GM19397 (cell line): Measurements from ENCODE around the gene ALS2.
"Not testable (repeated sequence)": the region's sequence is repeated elsewhere in the genome, so short reads cannot be mapped to it uniquely, and the experiment has no call there.

Source experiments
- ATAC-seq: cut with Tn5 transposase; IDR thresholded peaks from one replicate; pipeline ENCODE4 v1.9.1; 2021; ENCODE audit warnings: mild to moderate bottlenecking, moderate library complexity; ENCODE audit not compliant: unreplicated experiment

Gene ALS2

DNA sequence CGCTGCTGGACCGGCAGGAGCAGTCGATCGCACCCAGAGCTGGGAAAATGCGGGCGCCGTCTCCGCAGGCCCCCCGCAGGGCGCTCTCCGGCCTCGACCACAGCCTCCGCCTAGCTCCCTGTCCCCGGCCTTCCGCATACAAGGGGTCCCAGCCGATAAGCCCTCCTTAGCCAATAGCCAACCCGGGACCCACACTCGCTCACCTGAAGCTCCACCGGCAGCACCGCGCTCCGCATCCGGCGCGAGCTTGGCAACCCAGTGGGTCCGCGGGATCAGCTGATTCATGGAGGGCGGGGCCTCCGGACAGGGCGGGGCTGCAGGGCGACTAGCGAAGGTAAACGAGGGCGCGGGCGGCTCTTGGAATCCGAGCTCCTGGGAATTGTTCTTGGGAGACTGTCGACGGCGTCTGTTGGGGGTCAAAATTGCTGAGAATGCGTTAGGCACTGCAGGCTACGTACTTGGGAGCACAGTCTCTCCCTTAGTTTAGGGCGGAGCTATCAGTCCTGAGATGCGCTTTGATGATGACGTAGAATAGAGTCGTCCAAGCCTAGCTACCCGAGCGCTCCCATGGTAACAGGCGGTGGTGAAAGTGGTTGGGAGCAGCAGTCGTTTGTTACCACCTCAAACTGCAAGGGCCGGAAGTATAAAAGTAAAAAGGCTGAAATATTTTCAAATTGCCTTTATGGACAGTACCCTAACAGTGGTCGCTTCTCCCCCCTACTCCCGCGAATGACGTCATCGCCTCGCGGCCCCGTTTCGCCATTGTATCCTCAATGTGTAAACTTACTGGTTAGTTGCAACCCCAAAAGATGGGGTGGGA lies at the start of gene ALS2:
Gene ALS2, minus strand, starts transcription at position 260 of the 820 bp plus-strand sequence. CDS start 12,048 bp downstream, outside the sequence.
- peak; percentile 93 for ATAC-seq

DNA sequence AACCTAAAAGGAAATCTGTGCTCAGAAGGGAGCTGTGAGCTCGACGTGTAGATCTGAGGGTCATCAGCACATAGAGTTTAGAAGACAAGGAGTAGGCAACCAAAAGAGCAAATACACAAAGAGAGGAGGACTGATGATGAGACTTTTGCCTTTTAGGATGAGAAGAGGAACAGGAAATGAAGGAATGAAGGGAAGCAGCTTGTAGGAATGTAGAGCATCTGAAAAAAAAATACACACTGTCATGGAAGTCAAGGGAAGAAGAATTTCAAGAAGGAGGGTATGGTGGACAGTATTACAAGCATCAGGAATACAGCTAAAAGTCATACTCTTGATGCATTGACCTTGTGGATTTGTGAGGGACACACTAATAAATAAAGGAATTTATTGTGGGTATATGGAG lies 47.5 kb upstream of the ALS2 start:
- ATAC-seq = no peak

DNA sequence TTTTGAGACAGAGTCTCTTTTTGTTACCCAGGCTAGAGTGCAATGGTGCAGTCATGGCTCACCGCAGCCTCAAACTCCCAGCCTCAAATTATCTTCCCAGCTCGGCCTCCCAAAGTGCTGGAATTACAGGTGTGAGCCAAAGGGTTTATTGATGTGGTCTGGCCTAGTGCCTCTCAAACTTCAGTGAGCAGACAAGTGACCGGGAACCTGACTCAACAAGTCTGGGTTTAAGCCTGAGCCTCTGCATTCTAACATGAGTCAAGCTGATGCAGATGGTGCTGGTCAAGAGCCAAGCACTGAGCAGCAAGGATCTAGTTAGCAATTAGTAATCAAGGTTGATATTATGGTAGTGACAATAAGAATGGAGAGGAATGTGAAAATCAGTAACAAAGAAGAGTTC lies 46.9 kb upstream of the ALS2 start:
- ATAC-seq = no peak

DNA sequence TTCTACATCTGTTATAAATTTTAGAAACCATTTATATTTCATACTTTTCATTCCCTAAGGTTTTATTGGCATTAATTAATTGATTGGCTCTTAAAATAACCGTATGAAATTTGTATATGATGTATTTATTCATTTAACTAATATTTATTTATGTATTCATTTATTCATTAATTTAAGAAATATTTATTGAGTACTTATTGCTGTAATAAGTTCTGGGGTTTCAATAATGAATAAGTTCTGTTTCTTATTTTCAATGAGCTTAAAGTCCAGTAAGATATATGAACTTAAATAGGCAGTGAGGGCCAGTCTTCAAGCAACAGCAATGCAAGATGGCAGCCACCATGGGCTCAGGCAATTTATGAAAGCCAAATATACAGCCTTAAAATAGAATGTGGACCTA lies 43.5 kb upstream of the ALS2 start:
- ATAC-seq = no peak

DNA sequence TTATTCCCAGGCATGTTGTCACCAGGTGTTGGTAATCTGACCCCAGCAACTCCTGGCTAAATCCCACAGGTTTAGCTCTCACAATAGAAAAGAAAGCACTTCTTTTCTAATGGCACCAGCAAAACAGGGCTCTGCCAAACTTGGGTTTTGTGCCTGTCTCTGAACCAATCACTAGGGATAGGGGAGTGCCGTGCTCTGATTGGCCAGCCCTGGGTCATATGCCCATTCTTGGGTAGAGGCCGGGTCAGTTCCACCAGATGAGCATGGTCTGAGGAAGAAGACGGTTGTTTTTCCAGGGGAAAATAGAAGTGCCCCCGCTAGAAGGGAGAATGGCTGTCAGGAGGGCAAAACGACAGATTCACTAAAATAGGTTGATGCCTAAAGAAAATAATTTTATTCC lies 40.3 kb upstream of the ALS2 start:
- ATAC-seq = no peak

DNA sequence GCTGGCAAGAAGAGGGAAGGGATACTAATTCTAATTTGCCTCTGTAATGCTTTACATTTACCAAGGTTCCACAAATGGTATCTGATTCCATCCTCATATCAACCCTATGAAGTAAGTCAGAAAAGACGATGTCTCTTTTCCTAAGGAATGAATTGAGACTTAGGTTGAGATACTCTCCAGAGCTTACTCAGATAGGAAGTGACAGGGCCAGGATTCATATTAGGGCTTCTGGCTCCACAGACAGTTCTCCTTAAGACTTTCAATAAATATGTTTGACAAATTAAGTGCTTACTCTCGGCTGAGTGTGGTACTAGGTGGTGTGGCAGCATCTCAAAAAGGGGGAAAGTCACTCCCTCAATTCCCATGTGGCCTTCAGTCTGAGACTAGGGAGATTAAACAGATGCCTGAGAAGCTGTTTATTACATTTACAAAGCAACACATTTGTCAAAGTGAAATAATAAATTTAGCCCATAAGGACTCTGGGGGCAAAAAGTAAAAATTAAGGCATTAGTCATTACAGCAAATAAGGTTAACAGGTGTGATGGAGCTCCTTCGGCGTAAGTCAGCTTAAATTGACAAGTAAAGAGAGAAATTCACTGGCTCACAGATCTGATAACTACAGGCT lies 39.8 kb upstream of the ALS2 start:
- no peak for ATAC-seq

DNA sequence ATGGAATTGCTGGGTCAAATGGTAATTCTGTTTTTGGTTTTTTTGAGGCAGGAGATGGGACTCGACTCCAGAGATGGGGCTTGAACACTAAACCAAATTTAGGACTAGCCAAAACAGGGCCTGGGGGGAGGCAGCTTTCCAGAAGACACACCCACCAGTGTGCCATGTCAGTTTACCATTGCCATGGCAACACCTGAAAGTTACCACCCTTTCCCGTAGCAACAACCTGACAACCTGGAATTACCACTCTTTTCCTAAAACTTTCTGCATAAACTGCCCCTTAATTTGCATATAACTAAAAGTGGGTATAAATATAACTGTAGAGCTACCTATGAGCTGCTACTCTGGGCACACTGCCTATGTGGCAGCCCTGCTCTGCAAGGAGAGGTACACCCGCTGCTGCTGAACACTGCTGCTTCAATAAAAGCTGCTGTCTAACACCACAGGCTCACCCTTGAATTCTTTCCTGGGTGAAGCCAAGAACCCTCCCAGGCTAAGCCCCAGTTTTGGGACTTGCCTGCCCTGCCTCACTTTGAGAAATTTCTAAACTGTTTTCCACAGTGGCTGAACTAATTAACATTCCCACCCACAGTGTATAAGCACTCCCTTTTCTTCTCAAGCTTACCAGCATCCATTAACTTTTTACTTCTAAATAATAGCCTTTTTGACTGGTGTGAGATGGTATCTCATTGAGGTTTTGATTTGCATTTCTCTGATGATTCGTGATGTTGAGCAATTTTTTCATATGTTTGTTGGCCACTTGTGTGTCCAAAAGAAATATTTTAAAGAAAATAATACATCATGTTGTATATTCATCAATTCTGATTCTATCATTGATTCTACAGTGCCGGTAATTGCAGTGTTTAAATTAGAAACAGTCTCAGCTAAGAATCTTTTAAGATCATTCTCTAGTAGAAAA lies 36.2 kb upstream of the ALS2 start:
- no peak for ATAC-seq

DNA sequence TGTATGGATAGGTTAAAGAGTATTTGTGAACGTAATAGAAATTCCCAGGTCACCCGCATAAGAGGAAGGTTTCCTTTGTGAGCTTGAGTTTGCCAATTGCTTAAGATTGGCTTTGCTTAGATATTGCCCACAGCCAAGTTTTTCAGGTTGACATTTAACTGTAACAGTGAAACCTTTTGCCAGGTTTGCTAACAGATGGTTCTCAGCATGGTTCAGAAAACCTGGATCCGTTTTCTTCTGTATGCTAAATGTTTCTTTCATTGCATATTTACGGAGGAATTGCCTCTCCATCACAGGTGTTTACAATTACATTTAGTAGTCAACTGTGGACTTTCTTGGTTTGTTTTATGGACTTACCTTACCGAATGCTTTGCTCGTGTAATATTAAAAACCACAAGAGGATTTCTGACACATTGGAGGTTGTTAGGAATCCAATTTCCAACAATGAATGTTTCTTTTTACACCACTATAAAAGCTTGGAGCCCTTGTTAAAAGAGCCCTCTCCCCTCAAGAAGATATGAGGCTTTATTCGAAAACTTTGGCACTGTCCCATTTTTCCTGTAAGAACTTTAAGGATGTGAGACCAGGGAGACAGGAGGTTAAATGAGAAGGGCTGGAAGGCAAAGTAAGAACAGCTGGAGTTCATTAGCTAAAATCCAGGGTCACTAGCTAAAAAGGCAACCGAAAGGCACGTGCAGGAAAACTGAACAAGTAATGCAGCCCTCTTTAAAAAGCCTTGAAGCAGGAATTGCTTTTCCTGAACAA lies 33.4 kb upstream of the ALS2 start:
- ATAC-seq = no peak

DNA sequence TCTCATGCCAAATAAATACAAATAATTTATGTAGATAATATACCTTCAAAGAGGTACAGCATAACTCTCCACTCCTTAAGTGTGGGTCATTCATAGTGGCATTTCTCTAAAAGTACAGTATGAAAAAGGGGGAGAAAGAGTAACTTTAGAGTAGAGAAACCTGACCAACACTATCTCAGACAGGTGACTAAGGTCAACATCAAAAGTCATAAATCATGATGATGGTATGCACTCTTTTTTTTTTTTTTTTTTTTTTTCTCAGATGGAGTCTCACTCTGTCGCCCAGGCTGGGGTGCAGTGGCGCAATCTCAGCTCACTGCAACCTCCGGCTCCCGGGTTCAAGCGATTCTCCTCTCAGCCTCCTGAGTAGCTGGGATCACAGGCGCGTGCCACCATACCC lies 29.9 kb upstream of the ALS2 start:
- ATAC-seq = not testable (repeated sequence)

DNA sequence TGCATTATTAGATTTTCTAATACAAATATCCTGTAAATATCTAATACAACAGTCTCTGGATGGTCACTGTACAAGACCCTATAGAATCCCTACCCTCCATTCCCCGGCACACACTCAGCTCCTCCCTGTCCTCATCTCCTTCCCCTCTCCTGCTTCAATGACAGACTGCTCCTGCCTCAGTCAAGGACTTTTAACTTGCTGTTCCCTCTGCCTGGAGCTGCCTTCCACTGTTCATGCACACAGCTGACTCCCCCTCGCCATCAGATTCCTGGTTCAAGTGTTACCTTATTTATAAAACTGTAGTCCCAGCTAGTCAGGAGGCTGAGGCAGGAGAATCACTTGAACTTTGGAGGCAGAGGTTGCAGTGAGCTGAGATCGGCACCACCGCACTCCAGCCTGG lies 28.9 kb upstream of the ALS2 start:
- no peak for ATAC-seq

DNA sequence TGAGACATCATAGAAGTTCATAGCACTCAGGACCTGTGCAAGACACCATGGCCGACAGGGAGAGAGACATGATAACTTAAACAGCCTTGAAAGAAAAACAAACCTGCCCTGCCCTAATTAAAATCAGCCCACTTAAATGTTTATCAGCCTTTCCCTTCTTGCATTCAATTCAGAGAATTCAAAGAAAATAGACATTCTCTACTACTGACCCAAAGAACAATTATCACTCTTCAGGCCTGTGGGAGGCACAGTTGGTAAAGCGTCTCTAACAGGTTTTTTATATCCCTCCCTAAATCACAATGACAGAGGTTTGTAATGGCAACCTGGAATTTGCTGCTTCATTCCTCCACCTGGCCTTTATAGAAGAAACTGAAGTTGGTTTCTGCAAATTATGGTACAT lies 27.3 kb upstream of the ALS2 start:
- no peak for ATAC-seq

DNA sequence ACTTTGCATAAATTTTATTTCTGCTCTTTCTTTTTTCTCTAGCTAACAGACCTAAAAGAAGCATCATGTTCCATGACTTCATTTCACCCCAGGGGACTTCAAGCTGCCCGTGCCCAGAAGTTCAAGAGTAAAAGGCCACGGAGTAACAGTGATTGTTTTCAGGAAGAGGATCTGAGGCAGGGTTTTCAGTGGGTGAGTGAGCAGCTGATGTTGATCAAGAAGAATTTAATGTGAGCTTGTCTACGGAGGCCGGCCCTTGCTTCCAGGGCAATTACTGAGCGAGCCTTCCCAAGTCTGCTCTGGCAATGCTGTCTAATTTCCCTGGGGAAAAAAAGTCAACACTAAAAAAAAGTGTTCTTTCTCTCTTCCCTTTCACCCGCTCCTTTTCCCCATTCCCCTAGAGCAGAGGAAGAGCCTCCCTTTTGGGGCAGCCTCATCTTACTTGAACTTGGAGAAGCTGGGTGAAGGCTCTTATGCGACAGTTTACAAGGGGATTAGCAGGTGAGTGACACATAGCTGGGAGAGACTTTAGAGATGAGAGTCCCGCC lies 26.8 kb upstream of the ALS2 start:
- ATAC-seq = no peak

DNA sequence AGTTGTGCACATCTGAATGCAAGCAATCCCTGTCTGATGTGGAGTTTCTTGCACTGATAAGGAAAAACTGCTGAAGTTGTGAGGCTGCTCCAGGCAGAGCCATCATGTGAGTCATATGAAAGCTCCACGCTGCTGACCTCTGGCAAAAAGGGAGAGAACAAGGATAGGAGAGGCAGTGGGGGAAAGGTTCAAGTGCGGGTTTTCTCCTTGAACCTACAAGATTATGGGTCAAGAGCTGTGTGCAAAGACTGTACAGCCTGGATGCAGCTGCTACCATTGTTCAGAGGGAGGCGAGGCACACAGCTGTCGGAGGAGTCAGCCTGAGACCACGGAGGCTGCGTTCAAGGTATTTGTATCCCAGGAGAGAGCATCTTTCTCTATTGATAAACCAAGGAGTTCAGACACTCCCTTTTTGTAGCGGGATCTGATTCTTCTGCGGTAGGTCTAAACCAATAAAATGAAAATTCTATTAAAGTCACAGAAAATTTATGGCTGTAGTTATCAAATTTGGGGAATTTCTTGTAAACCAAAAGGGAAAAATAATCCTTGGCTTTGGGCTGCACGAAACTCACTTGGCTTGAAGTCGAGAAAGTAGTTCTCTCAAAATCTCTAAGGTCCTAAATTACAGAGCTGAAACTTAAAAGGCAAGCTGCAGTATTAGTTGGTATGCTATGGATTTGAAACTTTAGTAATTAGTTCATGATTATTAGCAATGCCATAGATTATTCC lies 25.9 kb upstream of the ALS2 start, which contains the start of gene CDK15:
Gene CDK15, plus strand, starts transcription at position 96 of the 729 bp plus-strand sequence. Its CDS starts 128 bp downstream, at position 224.
- ATAC-seq = no peak

DNA sequence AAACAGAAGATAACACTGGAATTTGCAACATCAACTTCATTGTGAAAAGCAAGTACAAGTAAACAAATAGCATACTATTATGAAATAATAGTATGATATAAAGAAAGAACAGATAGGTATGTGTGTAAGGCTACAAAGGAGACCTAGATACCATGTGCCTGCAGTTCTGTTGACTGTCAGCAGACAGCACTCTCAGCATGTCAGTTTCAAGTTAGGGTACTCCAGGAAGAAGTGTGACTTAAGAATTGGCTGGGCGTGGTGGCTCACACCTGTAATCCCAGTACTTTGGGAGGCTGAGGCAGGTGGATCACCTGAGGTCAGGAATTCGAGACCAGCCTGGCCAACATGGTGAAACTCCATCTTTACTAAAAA lies 18.2 kb upstream of the ALS2 start:
- not testable (repeated sequence) for ATAC-seq

DNA sequence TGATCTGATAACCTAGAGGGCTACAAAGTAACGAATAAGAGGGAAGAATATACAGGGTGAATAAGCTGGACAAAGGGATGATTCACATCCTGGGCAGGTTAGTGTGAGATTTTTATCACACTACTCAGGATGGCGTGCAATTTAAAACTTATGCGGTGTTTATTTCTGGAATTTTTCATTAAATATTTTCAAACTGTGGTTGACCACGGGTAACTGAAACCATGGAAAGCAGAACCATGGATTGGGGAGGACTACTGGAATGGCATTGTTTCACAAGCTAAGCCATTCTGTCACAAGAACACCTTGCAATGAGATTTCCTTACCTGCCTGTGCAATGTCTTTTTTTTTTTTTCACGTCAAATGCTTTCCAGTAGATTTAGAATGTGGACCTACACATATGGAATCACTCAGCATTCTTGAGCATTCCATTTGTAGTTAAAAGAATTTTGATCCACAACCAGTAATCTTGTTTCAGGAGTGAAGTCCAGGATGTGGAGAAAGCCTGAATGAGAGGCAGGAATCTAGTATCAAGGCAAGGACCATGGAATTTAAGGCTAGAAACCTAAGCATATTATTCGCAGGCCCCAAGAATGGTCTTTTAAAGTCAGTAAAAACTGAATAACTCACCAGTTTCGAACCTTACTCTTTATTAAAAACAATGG lies 17.6 kb upstream of the ALS2 start:
- ATAC-seq = no peak

DNA sequence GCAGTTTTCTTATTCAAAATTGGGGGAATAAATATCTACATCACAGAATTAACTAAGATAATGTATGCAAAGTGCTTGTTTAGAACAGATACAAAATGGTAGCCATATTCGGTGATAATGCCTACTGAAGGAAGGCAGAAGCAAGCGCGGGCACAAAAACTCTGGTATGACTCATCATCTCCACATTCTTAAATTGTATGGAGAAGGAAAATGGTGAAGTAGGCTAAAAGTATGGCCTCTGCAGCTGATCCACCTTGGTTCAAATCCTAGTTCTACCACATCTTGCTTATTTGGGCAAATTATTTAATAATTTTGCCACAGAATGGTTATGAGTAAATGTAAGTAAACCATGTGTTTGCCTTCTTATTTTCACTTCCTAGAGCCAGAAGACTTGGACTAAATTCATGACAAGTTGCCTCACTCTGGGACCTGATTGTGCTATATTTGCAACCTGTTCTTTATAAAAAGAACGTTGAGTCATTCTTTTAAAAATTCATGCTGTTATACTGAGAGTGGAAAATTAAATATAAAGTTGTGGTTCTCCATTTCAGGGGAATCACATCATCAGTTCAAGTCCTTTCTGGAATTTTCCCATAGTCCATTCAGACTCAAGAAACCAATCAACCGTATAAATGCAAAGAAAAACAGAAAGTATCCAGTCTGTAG lies 16.6 kb upstream of the ALS2 start:
- no peak for ATAC-seq

DNA sequence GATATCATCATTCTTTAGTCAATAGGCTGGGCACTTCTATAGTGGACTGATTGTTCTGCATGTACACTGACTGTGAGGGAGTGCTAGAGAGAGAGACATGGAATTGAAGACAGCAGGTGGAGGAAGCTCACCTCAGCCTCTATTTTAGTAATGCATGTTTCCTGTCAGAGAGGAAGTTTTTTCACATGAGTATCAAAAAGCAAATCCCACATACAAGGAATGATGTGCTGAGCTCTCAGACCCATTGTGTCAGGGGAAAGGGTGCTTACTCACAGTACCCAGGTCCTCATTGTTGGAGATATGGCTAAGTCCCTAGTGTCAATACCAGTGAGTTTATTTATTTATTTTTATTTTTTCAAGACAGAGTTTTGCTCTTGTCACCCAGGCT lies 15.7 kb upstream of the ALS2 start:
- no peak for ATAC-seq

DNA sequence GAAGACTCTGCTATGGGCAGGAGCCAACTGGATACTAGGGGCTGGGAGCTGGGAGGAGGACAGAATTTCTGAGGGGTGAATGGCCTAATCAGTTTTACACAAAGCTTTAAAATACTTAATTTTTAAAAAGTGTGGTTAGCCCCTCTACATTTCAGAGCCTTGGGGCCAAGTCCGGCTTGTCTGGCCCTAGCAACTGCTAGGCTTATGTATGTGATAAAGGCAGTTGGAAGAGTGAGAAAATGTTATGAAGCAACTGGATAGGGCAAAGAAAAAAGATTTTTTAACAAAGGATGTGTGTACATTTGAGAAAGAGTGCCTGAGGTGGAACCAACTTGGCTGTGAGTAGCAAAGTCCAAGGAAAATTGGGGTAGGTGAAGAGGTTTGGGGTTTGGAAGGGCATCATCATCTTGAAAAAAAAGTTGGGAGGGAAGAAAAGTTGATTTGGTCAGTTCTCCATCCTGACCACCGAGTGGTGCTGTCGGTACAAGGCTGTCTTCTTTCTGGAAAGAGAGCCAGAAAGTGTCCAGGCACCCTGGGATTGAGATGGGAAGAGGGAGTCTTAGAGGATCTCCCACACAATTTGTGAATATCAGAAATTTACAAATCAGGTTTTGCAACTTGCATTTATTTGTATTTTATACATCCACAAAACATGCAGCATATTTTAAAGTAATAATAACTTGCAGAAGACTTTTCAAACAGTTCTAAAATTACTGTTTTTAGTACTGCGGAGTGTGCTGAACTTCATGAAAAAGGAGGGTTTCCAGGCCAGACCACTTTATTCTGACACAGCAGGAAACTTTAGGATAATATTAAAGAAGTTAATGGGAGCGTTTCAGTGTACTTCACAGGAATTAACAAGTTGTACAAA lies 15.1 kb upstream of the ALS2 start:
- no peak for ATAC-seq
